H1 (cell line): ENCODE results near the gene IRF9. TPM values are rescaled to one million over a fixed set of nuclear protein-coding genes. Genes with fewer than 3 reads are reported as not detected.

Source experiments
- CTCF ChIA-PET: fragments of 300-600 bp; sonication (Branson Sonifier 250); formaldehyde crosslinking; loops from one replicate; lab custom pipeline; 2021; ENCODE audit not compliant: partially characterized antibody; lab: Charles Lee
- POLR2A ChIA-PET: fragments of 300-600 bp; sonication (Branson Sonifier 250); formaldehyde crosslinking; loops from one replicate; lab custom pipeline; 2021; ENCODE audit warnings: inconsistent platforms; ENCODE audit not compliant: partially characterized antibody; lab: Charles Lee
- DNase-seq, 2 experiments: peaks; one replicate each; pipeline versions ENCODE4 v3.0.0 to v3.0.0-alpha.2; 2010 to 2022; ENCODE audit warnings: low spot score in 2 of 2, low read depth in 1 of 2, mixed read lengths in 1 of 2
- FAIRE-seq: peaks from 2 replicates; lab custom pipeline; 2011; peaks lifted over from hg19 to GRCh38; lab: Jason Lieb, UNC
- H2AFZ ChIP-seq: 2 replicates; pipeline ENCODE4 v1.8.1; 2012; ENCODE audit warnings: low read length, inconsistent platforms
- H2AK5ac ChIP-seq: 2 replicates; pipeline ENCODE4 v1.6.1; 2013; ENCODE audit warnings: low read depth, low read length
- H2BK120ac ChIP-seq: replicated peaks from 2 replicates; pipeline ENCODE3; 2013; ENCODE audit warnings: low read depth, low read length, inconsistent platforms
- H2BK12ac ChIP-seq: 2 replicates; pipeline ENCODE4 v1.6.1; 2013; ENCODE audit warnings: low read depth, low read length
- H2BK15ac ChIP-seq: 2 replicates; pipeline ENCODE4 v1.6.1; 2013; ENCODE audit warnings: low read length
- H2BK20ac ChIP-seq: 2 replicates; pipeline ENCODE4 v1.6.1; 2013; ENCODE audit warnings: low read length
- H2BK5ac ChIP-seq: 2 replicates; pipeline ENCODE4 v1.6.1; 2013; ENCODE audit warnings: low read depth, low read length
- H3K14ac ChIP-seq: 2 replicates; pipeline ENCODE4 v1.6.1; 2013; ENCODE audit warnings: inconsistent platforms; ENCODE audit not compliant: insufficient read length
- H3K18ac ChIP-seq: 2 replicates; pipeline ENCODE4 v1.6.1; 2013; ENCODE audit warnings: low read length; ENCODE audit errors: extremely low read depth
- H3K23ac ChIP-seq: 2 replicates; pipeline ENCODE4 v1.6.1; 2013; ENCODE audit warnings: inconsistent platforms; ENCODE audit not compliant: insufficient read length
- H3K23me2 ChIP-seq: 2 replicates; pipeline ENCODE4 v1.6.1; 2013; ENCODE audit warnings: low read depth, low read length
- H3K27ac ChIP-seq: 2 replicates; pipeline ENCODE4 v1.6.1; 2011; ENCODE audit warnings: low read depth, low read length, inconsistent platforms
- H3K27me3 ChIP-seq, 4 experiments: replicated peaks in 1 of 4; 1 replicate in 1 of 4; 2 replicates in 3 of 4; pipeline versions ENCODE4 v1.6.1 to v1.8.1; 2011 to 2013; ENCODE audit warnings: low read length in 3 of 4, mild to moderate bottlenecking in 3 of 4, inconsistent platforms in 2 of 4, mixed read lengths in 2 of 4, moderate library complexity in 1 of 4; ENCODE audit not compliant: control insufficient read depth in 3 of 4, insufficient read depth in 3 of 4; ENCODE audit errors: extremely low read depth in 1 of 4
- H3K36me3 ChIP-seq, 4 experiments: 2 replicates each; pipeline versions ENCODE4 v1.6.1 to v1.8.1; 2011 to 2013; ENCODE audit warnings: mild to moderate bottlenecking in 4 of 4, low read length in 3 of 4, moderate library complexity in 2 of 4, control low read depth in 1 of 4, inconsistent platforms in 1 of 4; ENCODE audit not compliant: insufficient read depth in 4 of 4, control insufficient read depth in 2 of 4
- H3K4ac ChIP-seq: replicated peaks from 2 replicates; pipeline ENCODE3; 2013; ENCODE audit warnings: low read length, low read depth, mixed read lengths, inconsistent platforms; ENCODE audit not compliant: insufficient read length
- H3K4me1 ChIP-seq, 4 experiments: replicated peaks in 1 of 4; 1 replicate in 1 of 4; 2 replicates in 3 of 4; pipeline versions ENCODE4 v1.6.1 to v1.8.1; 2011 to 2013; ENCODE audit warnings: low read length in 3 of 4, inconsistent platforms in 2 of 4, mixed read lengths in 1 of 4; ENCODE audit not compliant: insufficient read depth in 4 of 4, control insufficient read depth in 3 of 4
- H3K4me2 ChIP-seq, 2 experiments: 2 replicates each; pipeline versions ENCODE4 v1.6.1 to v1.8.1; 2011 to 2013; ENCODE audit warnings: low read depth in 2 of 2, low read length in 2 of 2, control low read depth in 1 of 2, inconsistent platforms in 1 of 2, mild to moderate bottlenecking in 1 of 2; ENCODE audit not compliant: insufficient read depth in 1 of 2
- H3K4me3 ChIP-seq, 4 experiments: fragments of 200-600, 300-600 bp in 1 of 4; sonication (generic), shearing (Covaris generic), sonication (Bioruptor Twin) in 1 of 4; 2 replicates each; pipeline versions ENCODE4 v1.5.1 to v1.8.1; 2011 to 2016; ENCODE audit warnings: low read length in 4 of 4, low read depth in 3 of 4, control low read depth in 2 of 4, inconsistent platforms in 2 of 4, mild to moderate bottlenecking in 2 of 4, mixed read lengths in 1 of 4, moderate library complexity in 1 of 4; ENCODE audit not compliant: insufficient read depth in 2 of 4; ENCODE audit errors: extremely low read depth in 1 of 4
- H3K56ac ChIP-seq: replicated peaks from 2 replicates; pipeline ENCODE3; 2013; ENCODE audit warnings: low read depth, mild to moderate bottlenecking, mixed read lengths, low read length, inconsistent platforms; ENCODE audit not compliant: insufficient read length
- H3K79me1 ChIP-seq: 2 replicates; pipeline ENCODE4 v1.6.1; 2013; ENCODE audit warnings: low read depth, low read length, control low read depth
- H3K79me2 ChIP-seq, 2 experiments: 2 replicates each; pipeline versions ENCODE4 v1.6.1 to v1.8.1; 2012 to 2013; ENCODE audit warnings: low read length in 2 of 2, mild to moderate bottlenecking in 2 of 2, inconsistent platforms in 1 of 2; ENCODE audit not compliant: insufficient read depth in 2 of 2, control insufficient read depth in 1 of 2
- H3K9ac ChIP-seq, 4 experiments: replicated peaks in 1 of 4; 1 replicate in 1 of 4; 2 replicates in 3 of 4; pipeline versions ENCODE4 v1.6.1 to v1.8.1; 2011 to 2013; ENCODE audit warnings: low read depth in 3 of 4, low read length in 3 of 4, control low read depth in 2 of 4, mild to moderate bottlenecking in 2 of 4, moderate library complexity in 2 of 4, inconsistent platforms in 1 of 4; ENCODE audit errors: extremely low read depth in 1 of 4
- H3K9me3 ChIP-seq, 2 experiments: 2 replicates each; pipeline versions ENCODE4 v1.6.1 to v1.8.1; 2012 to 2013; ENCODE audit warnings: mild to moderate bottlenecking in 2 of 2, moderate library complexity in 2 of 2, control low read depth in 1 of 2, inconsistent platforms in 1 of 2, low read depth in 1 of 2, low read length in 1 of 2, mixed read lengths in 1 of 2; ENCODE audit not compliant: insufficient read depth in 2 of 2
- H4K20me1 ChIP-seq, 2 experiments: replicated peaks in 1 of 2; 2 replicates each; pipeline versions ENCODE3 to v1.8.1; 2011 to 2013; ENCODE audit warnings: inconsistent platforms in 2 of 2, low read length in 2 of 2, mild to moderate bottlenecking in 1 of 2; ENCODE audit not compliant: insufficient read depth in 2 of 2, control insufficient read depth in 1 of 2
- H4K5ac ChIP-seq: 2 replicates; pipeline ENCODE4 v1.6.1; 2013; ENCODE audit warnings: low read length, low read depth, mixed read lengths, inconsistent platforms; ENCODE audit not compliant: insufficient read length
- H4K8ac ChIP-seq: 2 replicates; pipeline ENCODE4 v1.8.0; 2013; ENCODE audit warnings: mild to moderate bottlenecking, moderate library complexity, low read length, inconsistent platforms; ENCODE audit not compliant: insufficient read depth; ENCODE audit errors: extremely low read depth
- H4K91ac ChIP-seq: replicated peaks from 2 replicates; pipeline ENCODE3; 2013; ENCODE audit warnings: low read length, mixed read lengths, inconsistent platforms; ENCODE audit not compliant: insufficient read length
- ASH2L ChIP-seq: fragments of 200-600, 300-600 bp; sonication (generic); IDR thresholded peaks from one replicate; pipeline ENCODE4 v1.7.1; 2017; ENCODE audit warnings: low read length
- CREB1 ChIP-seq: IDR thresholded peaks from 2 replicates; pipeline ENCODE4 v1.6.1; 2012; ENCODE audit warnings: inconsistent platforms
- GABPA ChIP-seq: IDR thresholded peaks from 2 replicates; pipeline ENCODE4 v1.6.1; 2011; ENCODE audit warnings: mild to moderate bottlenecking, low read length, moderate library complexity, borderline replicate concordance; ENCODE audit not compliant: insufficient read depth
- JUND ChIP-seq: IDR thresholded peaks from 2 replicates; pipeline ENCODE4 v1.6.1; 2011; ENCODE audit warnings: mild to moderate bottlenecking, improper control_type of control experiment, low read length
- KDM1A ChIP-seq: fragments of 200-600, 300-600 bp; sonication (generic); IDR thresholded peaks from 2 replicates; pipeline ENCODE4 v1.7.1; 2016; ENCODE audit warnings: mild to moderate bottlenecking, low read length, borderline replicate concordance
- KDM4A ChIP-seq: IDR thresholded peaks from one replicate; pipeline ENCODE4 v1.7.1; 2012; ENCODE audit warnings: low read depth, mild to moderate bottlenecking, moderate library complexity, low read length, inconsistent platforms; ENCODE audit not compliant: severe bottlenecking
- POLR2AphosphoS5 ChIP-seq: IDR thresholded peaks from 2 replicates; pipeline ENCODE4 v1.6.1; 2011; ENCODE audit warnings: low read depth, low read length
- RXRA ChIP-seq: IDR thresholded peaks from 2 replicates; pipeline ENCODE4 v1.6.1; 2011; ENCODE audit warnings: low read depth, mild to moderate bottlenecking, low read length, moderate library complexity; ENCODE audit not compliant: insufficient read depth
- SIRT6 ChIP-seq: IDR thresholded peaks from one replicate; pipeline ENCODE4 v1.7.1; 2012; ENCODE audit warnings: low read length, inconsistent platforms
- TAF1 ChIP-seq: IDR thresholded peaks from 2 replicates; pipeline ENCODE4 v1.6.1; 2011; ENCODE audit warnings: mild to moderate bottlenecking, low read depth, low read length
- WGBS, 2 experiments: shearing (Covaris generic) in 1 of 2; methylation state at CpG; one replicate each; pipeline versions ENCODE4 v1.1.6 to v1.1.7; 2013 to 2015; ENCODE audit warnings: low lambda C conversion rate in 2 of 2, mixed read lengths in 2 of 2, inconsistent platforms in 1 of 2, low coverage in 1 of 2, missing lambda C conversion rate in 1 of 2; ENCODE audit not compliant: insufficient replicate concordance in 2 of 2, insufficient coverage in 1 of 2, insufficient read length in 1 of 2; ENCODE audit errors: extremely low coverage in 1 of 2, missing lambda C conversion rate in 1 of 2; 5-methylcytosine and 5-hydroxymethylcytosine counted together
- polyA plus RNA-seq, 7 experiments: library from polyadenylated mRNA; depleted of rRNA in 3 of 7; stranded (reverse) in 5 of 7; unstranded in 2 of 7; fragments of >200 nt in 5 of 7; fragments of 200-250 nt in 2 of 7; gene quantifications; 1 replicate in 5 of 7; 2 replicates in 1 of 7; 4 replicates in 1 of 7; pipeline versions ENCODE4 v1.2.1 to v1.2.3, GENCODE V29; 2011 to 2013; ENCODE audit warnings: missing spikeins in 2 of 7, mixed read lengths in 2 of 7
- total RNA-seq: library from RNA; stranded (reverse); fragmentation: NEBNext Ultra II Directional; extraction: Animal tissue kit (Norgen Biotek cat#: 25700); gene quantifications from 2 replicates; pipeline ENCODE4 v1.2.1, GENCODE V29; 2021

Gene IRF9
- total and polyA plus RNA-seq, 2 of the 8 experiments (the other 6 are each of a cell fraction or from before 2014, with no cell fraction given): 11.4 to 13.2 TPM

- Histone ChIP-seq H3K18ac (no peak overlapping the region), H4K5ac (no peak overlapping the region), H2BK15ac (no peak overlapping the region), H2AK5ac (no peak overlapping the region), H4K91ac (no peak overlapping the region), H3K4ac (no peak overlapping the region), H4K20me1 (peaks cover 0 to 23% of the 10 kb centered on the region in 2 experiments), H3K27me3 (no peaks in the 10 kb centered on the region; a peak in 1 of 7 replicates), H3K14ac (no peak overlapping the region), H3K27ac (no peak overlapping the region), H2BK5ac (no peak overlapping the region), H3K9ac (no peak overlapping the region), H3K9me3 (no peaks in the 10 kb centered on the region), H3K4me3 (no peak overlapping the region), H2AFZ (no peak overlapping the region), H3K23me2 (peaks cover 7% of the 10 kb centered on the region), H3K79me1 (peaks cover 9% of the 10 kb centered on the region; the same call in 1 of the 2 replicates), H3K79me2 (peaks cover 0 to 21% of the 10 kb centered on the region in 2 experiments; a peak in 3 of 4 replicates), H3K4me1 (peaks cover 0 to 6% (median 3%) of the 10 kb centered on the region in 4 experiments; a peak in 4 of 7 replicates), H2BK120ac (no peak overlapping the region), H3K36me3 (peaks cover 26 to 49% (median 47%) of the 10 kb centered on the region in 4 experiments), H4K8ac (peak overlapping the region; percentile 42; the same call in 1 of the 2 replicates), H3K56ac (no peak overlapping the region), H2BK20ac (no peak overlapping the region), H2BK12ac (no peak overlapping the region), H3K4me2 (no peak overlapping the region), H3K23ac (no peak overlapping the region)
- no peak for DNase-seq
- 89% methylated on average over 15 of the region's 16 CpGs; no CpG with 5 or more reads in 1 of the 2 experiments for WGBS, 2 experiments
- CTCF ChIA-PET: interaction anchor here (0.8 to 3.4 kb wide), 5 partner anchors 9 to 87 kb away, joined by 3 to 26 read pairs (median 4); partner anchors contain the start of genes DCAF11 and IRF9
- no peak for TF ChIP-seq CREB1
- no peak for TF ChIP-seq KDM4A
- TF ChIP-seq SIRT6: no peak
- no peak for TF ChIP-seq JUND
- no peak for TF ChIP-seq RXRA
- TF ChIP-seq GABPA: no peak
- TF ChIP-seq TAF1: no peak
- TF ChIP-seq KDM1A: no peak
- TF ChIP-seq POLR2AphosphoS5: no peak
- TF ChIP-seq ASH2L: no peak
- POLR2A ChIA-PET: interaction anchor here (0.6 to 9.6 kb wide), 11 partner anchors 10 to 734 kb away, joined by 3 to 86 read pairs (median 6); partner anchors contain the start of genes CHMP4A, DCAF11, EMC9 and IRF9
- FAIRE-seq: no peak
Measured at GRCh38 chr14:24151404-24152080, 9.5 kb upstream of the IRF9 start.
